Loucy (cell line): ENCODE results near the gene HSPA6.
"Not testable (repeated sequence)": the region's sequence is repeated elsewhere in the genome, so short reads cannot be mapped to it uniquely, and the experiment has no call there.

Experiments used
- H2AFZ ChIP-seq: fragments of 200-600 bp; sonication (generic); 2 replicates; pipeline ENCODE4 v1.6.0; 2016; ENCODE audit warnings: antibody characterized with exemption, mild to moderate bottlenecking, low read length, moderate library complexity
- H3F3A ChIP-seq: fragments of 200-600 bp; 2 replicates; pipeline ENCODE4 v1.6.0; 2016; ENCODE audit warnings: antibody characterized with exemption, low read depth, mild to moderate bottlenecking
- H3K27me3 ChIP-seq: fragments of 200-600 bp; sonication (generic); 2 replicates; pipeline ENCODE4 v1.6.1; 2014; ENCODE audit warnings: low read length, mild to moderate bottlenecking; ENCODE audit not compliant: insufficient read depth, poor library complexity, severe bottlenecking
- H3K36me3 ChIP-seq: fragments of 200-600 bp; sonication (generic); 2 replicates; pipeline ENCODE4 v1.6.1; 2016; ENCODE audit warnings: low read length; ENCODE audit not compliant: insufficient read depth
- H3K4me1 ChIP-seq: fragments of 200-600 bp; sonication (generic); 2 replicates; pipeline ENCODE4 v1.5.1; 2014; ENCODE audit warnings: low read length, mild to moderate bottlenecking; ENCODE audit not compliant: insufficient read depth, poor library complexity, severe bottlenecking
- H3K4me2 ChIP-seq: fragments of 200-600 bp; sonication (generic); 2 replicates; pipeline ENCODE4 v1.6.0; 2014; ENCODE audit warnings: antibody characterized with exemption, low read length, low read depth, mild to moderate bottlenecking; ENCODE audit not compliant: poor library complexity, severe bottlenecking
- H3K4me3 ChIP-seq: fragments of 200-600 bp; sonication (generic); 2 replicates; pipeline ENCODE4 v1.5.1; 2014; ENCODE audit warnings: low read length, mild to moderate bottlenecking, mixed read lengths; ENCODE audit not compliant: poor library complexity, severe bottlenecking
- H3K79me2 ChIP-seq: fragments of 200-600 bp; sonication (generic); 2 replicates; pipeline ENCODE4 v1.6.1; 2014; ENCODE audit warnings: low read length; ENCODE audit not compliant: insufficient read depth
- H3K9ac ChIP-seq: fragments of 200-600 bp; sonication (generic); 2 replicates; pipeline ENCODE4 v1.6.0; 2014; ENCODE audit warnings: mild to moderate bottlenecking, low read depth, low read length, moderate library complexity; ENCODE audit not compliant: poor library complexity, severe bottlenecking
- H3K9me2 ChIP-seq: fragments of 200-600 bp; sonication (generic); replicated peaks from 2 replicates; pipeline ENCODE4 v1.6.1; 2016; ENCODE audit warnings: low read depth, low read length, mixed read lengths
- H3K9me3 ChIP-seq: fragments of 200-600 bp; sonication (generic); 2 replicates; pipeline ENCODE4 v1.6.1; 2014; ENCODE audit warnings: mild to moderate bottlenecking, antibody characterized with exemption, low read length, low read depth; ENCODE audit not compliant: insufficient read depth
- H4K20me1 ChIP-seq: fragments of 200-600 bp; sonication (generic); 2 replicates; pipeline ENCODE4 v1.6.0; 2014; ENCODE audit warnings: antibody characterized with exemption, low read length, mild to moderate bottlenecking; ENCODE audit not compliant: insufficient read depth, poor library complexity, severe bottlenecking
- EZH2phosphoT487 ChIP-seq: fragments of 200-600 bp; IDR thresholded peaks from 2 replicates; pipeline ENCODE4 v1.6.1; 2018; ENCODE audit warnings: antibody characterized with exemption, mild to moderate bottlenecking, moderate library complexity, borderline replicate concordance
- TF ChIP-seq, protein P1 (sequence below): fragments of 200-600 bp; sonication (generic); conservative IDR thresholded peaks from 2 replicates; pipeline ENCODE4 v1.5.1; 2014; ENCODE audit warnings: mild to moderate bottlenecking, antibody characterized with exemption, low read length

HSPA6 gene

DNA sequence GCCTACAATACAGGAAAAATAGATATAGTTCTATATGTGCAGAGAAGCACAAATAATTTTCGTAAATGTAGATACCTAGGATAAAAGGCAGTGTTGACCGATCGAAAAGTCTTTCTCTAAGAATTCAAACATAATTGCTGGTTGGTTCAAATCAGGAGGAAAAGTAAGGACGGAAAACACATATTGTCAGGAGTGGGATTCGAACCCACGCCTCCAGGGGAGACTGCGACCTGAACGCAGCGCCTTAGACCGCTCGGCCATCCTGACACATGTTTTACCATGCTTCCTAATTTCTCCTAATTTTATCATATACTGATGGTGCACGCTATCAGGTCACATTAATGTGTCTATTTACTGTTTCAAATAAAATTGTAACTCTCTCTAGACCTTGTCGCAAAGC is 5.8 kb downstream of the HSPA6 start:
- peak overlapping the region; percentile 90 for H3K9ac ChIP-seq
- H3K27me3 ChIP-seq, H3K9me2 ChIP-seq, H3K79me2 ChIP-seq, H4K20me1 ChIP-seq, H3K36me3 ChIP-seq, H3K9me3 ChIP-seq, H3F3A ChIP-seq: not testable (repeated sequence)
- peaks cover 13% of the 10 kb centered on the region for H3K4me1 ChIP-seq
- peak overlapping the region; percentile 77 for H2AFZ ChIP-seq
- H3K4me2 ChIP-seq, result peak overlapping the region; percentile 90
- H3K4me3 ChIP-seq, result peak overlapping the region; percentile 78

DNA sequence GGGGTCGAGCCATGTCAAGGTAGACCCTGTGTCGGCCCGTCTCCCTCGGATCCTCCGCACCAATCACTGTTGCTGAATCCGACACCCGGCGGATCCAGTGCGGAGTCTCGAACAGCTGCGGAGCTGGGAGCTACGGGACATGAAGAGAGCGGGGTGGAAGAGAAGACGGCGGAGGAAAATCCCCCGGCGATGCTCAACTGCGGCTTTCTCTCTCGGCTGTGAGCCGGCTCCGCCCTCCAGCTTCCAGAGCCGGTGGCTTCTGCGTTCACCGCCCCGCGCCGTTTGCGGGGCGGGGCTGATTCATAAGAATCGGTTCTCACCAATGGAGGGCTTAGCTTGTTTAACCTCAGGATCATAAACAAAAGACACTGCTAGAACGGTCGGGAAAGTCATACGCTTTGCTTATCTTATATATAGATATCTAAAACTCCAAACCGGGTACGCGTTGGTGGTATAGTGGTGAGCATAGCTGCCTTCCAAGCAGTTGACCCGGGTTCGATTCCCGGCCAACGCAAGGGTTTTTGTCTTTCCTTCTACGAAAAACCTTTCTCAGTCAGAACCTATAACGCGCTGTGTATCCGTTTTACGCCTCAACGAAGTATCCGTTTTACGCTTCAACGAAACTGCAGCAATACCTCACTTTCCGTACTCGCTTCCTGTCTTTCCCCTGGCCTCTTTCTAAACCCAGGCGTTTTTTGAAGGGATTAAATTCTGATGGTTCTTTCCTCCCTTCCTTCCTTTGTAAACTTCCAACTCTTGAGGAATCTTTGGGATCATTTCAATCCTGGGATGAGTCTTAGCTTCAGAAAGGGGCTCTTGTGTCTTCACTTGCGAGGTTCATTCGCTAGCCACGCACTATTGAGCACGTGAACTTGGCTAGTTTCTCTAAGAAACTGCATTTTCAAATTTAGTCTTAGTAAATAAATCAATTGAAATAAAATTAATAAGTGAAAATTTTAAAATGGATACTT is 6.6 kb downstream of the HSPA6 start:
- not testable (repeated sequence) for H3K9me2 ChIP-seq, H3K79me2 ChIP-seq, H3F3A ChIP-seq, H3K27me3 ChIP-seq, H3K36me3 ChIP-seq, H3K9me3 ChIP-seq, H4K20me1 ChIP-seq
- Histone ChIP-seq H3K4me2 (peak overlapping the region; percentile 90), H3K9ac (peak overlapping the region; percentile 90), H3K4me1 (peaks cover 13% of the 10 kb centered on the region), H2AFZ (peak overlapping the region; percentile 77), H3K4me3 (peak overlapping the region; percentile 78)

DNA sequence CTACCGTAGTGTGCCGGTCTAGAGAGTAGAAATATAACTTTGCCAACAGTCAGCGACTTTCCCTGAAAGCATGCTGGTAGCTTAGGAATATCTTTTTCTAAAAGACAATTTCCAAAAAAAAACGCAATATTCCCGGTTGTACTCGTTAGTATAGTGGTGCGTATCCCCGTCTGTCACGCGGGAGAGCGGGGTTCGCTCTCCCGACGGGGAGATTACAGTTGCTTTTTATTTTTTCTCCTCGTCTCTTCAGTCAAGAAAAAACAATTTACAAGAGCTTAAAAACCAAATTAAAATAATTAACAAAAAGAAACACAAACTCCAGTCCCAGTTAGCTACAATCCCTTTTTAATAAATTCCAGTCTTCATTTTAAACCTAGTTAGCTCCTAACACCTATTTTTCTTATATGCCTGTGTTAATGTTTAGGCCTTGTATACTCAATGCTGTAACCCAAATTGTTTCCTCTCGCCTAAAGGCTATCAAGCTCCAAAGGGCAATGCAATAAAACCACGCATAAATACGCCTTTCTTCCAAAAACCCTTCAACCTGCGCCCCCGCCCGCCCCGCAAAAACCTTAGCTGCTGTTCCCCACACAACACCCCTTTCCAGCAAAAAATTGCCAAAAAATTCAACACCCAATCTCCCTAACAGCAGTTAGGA is 7.8 kb downstream of the HSPA6 start:
- peak overlapping the region; percentile 90 for H3K4me2 ChIP-seq

DNA sequence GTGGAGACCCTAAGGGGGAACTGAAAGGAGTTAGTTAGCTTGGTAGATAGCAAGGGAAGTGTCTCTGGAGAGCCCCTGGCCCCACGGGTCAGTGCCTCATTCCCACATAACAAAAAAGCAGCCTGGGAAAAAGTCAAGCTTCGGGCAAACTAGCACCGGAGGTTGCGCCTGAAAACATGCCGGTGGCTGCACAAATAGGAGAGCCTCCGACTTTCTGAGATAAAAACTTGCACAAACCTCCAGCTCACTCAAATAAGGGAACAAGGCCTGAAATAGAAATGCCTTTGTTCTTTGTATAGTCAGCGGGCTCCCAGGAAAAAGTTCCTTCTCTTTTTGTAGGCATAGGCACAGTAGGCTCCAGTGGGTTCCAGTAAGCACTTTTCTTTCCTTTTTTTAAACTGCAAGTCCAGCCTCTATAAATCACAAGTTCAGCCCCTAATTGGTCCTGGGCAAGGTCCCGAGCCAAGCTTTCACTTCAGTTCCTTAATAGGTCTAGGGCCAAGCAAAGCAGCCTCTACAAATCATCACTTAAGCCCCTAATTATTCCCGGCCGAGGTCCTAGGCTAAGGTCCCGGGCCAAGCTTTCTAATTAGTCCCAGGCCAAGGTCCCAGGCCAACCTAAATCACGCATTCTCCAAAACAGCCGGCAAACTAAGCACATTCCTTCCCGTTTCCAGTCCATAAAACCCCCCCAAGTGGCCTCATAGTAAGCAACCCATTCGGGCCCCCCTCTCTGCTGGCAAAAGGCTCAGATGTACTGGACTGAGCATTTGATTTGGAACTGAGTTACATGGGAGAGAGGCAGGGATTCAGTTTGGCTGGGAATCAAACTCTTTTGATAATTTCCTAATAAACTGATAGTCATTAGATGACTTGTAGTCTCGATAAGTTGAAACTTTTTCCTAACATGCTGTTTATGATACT is 8.6 kb downstream of the HSPA6 start:
- H3K79me2 ChIP-seq, H2AFZ ChIP-seq, H3K9me3 ChIP-seq, H3K4me3 ChIP-seq, H3K27me3 ChIP-seq, H3F3A ChIP-seq, H3K9me2 ChIP-seq, H3K36me3 ChIP-seq, H3K9ac ChIP-seq, H4K20me1 ChIP-seq, H3K4me2 ChIP-seq: not testable (repeated sequence)
- peaks cover 13% of the 10 kb centered on the region for H3K4me1 ChIP-seq

More for the DNA sequence above, 7.8 kb downstream of the HSPA6 start:
- no peaks in the 10 kb centered on the region for H3K27me3 ChIP-seq
- H3K9ac ChIP-seq, result peak overlapping the region; percentile 90
- peaks cover 5% of the 10 kb centered on the region; the same call in 1 of the 2 replicates for H3F3A ChIP-seq
- TF ChIP-seq, protein P1, sequence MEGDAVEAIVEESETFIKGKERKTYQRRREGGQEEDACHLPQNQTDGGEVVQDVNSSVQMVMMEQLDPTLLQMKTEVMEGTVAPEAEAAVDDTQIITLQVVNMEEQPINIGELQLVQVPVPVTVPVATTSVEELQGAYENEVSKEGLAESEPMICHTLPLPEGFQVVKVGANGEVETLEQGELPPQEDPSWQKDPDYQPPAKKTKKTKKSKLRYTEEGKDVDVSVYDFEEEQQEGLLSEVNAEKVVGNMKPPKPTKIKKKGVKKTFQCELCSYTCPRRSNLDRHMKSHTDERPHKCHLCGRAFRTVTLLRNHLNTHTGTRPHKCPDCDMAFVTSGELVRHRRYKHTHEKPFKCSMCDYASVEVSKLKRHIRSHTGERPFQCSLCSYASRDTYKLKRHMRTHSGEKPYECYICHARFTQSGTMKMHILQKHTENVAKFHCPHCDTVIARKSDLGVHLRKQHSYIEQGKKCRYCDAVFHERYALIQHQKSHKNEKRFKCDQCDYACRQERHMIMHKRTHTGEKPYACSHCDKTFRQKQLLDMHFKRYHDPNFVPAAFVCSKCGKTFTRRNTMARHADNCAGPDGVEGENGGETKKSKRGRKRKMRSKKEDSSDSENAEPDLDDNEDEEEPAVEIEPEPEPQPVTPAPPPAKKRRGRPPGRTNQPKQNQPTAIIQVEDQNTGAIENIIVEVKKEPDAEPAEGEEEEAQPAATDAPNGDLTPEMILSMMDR, result no peak
- TF ChIP-seq EZH2phosphoT487, result no peak
- H3K36me3 ChIP-seq, result no peaks in the 10 kb centered on the region
- no peaks in the 10 kb centered on the region for H3K79me2 ChIP-seq
- no peaks in the 10 kb centered on the region for H3K9me3 ChIP-seq
- H3K9me2 ChIP-seq, result no peaks in the 10 kb centered on the region
- no peaks in the 10 kb centered on the region for H4K20me1 ChIP-seq
- H3K4me1 ChIP-seq, result peaks cover 13% of the 10 kb centered on the region
- peak overlapping the region; percentile 78 for H3K4me3 ChIP-seq
- H2AFZ ChIP-seq, result no peak overlapping the region

DNA sequence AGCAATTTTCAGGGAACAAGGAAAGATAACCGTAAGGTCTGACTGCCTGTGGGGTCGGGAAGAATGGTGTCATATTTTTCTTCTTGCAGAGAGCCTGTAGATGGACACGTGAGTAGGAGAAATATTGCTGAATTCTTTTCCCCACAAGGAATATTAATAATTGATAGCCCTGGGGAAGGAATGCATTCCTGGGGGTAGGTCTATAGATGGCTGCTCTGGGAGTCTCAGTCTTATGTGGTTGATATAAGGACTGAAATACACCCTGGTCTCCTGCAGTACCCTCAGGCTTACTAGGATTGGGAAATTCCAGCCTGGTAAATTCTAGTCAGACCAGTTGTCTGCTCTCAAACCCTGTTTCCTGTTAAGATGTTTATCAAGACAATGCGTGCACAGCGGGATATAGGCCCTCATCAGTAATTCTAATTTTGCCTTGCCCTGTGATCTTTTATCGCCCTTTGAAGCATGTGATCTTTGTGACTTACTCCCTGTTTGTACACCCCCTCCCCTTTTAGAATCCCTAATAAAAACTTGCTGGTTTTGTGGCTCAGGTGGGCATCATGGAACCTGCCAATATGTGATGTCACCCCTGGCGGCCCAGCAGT is 12.8 kb downstream of the HSPA6 start:
- not testable (repeated sequence) for H2AFZ ChIP-seq, H3K9me2 ChIP-seq, H3F3A ChIP-seq, H3K36me3 ChIP-seq, H3K4me2 ChIP-seq, H3K9ac ChIP-seq, H3K79me2 ChIP-seq, H3K9me3 ChIP-seq, H3K4me3 ChIP-seq, H4K20me1 ChIP-seq, H3K27me3 ChIP-seq
- peaks cover 18% of the 10 kb centered on the region for H3K4me1 ChIP-seq
